Measurements from ENCODE around the gene CACNA1G.

DNA sequence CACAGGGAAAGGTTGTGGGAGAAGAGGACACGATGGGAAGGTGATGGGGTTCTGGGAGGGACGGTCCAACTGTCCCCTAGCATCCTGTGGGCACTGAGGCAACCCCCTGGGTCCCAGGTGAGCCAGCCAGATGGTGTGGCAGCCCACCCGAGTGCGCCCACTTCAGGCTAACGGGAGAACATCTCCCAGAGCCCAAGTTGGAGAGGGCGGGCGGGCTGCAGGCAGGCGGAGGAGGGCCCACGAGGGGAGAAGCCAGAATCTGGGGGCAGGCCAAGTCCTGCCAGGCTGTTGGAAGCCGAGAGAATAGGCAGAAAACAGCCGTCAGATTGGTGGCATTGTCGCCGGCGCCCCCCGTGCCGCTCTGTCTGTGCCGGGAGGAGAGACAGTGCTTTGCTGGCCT lies 60.3 kb downstream of the CACNA1G start:
- TF ChIP-seq EZH2 (IDR thresholded peaks at IDR 0.05; ENCODE audit: borderline replicate concordance, insufficient read depth, low read length, poor library complexity, severe bottlenecking) = no peak
- TF ChIP-seq EP300 (conservative IDR thresholded peaks at IDR 0.05; ENCODE audit: poor library complexity, severe bottlenecking) = no peak

Measured in neural cell (in vitro differentiated cells).